ENCODE measurements around the gene PTPRN.

DNA sequence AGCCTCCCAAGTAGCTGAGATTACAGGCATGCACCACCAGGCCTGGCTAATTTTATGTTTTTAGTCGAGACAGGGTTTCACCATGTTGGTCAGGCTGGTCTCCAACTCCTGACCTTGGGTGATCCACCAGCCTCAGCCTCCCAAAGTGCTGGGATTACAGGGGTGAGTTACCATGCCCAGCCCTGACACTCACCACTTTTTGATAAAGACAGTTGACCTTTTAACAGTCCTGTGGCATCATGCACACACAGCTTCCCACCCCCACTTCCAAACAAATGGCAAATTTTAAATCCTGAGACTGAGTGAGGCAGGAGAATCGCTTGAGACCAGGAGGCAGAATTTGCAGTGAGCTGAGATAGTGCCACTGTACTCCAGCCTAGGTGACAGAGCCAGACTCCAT, 36.2 kb downstream of the PTPRN start:
- TF ChIP-seq GATA3 (IDR thresholded peaks at IDR 0.05; ENCODE audit: low read depth, low read length), result no peak
- no peak for TF ChIP-seq GATA2 (IDR thresholded peaks at IDR 0.05; ENCODE audit: low read depth, low read length)

All from SH-SY5Y (cell line).